HG03060 (cell line): ENCODE data around the gene DUSP15.
"Not testable (repeated sequence)": the region's sequence is repeated elsewhere in the genome, so short reads cannot be mapped to it uniquely, and the experiment has no call there.

Experiments
- ATAC-seq: cut with Tn5 transposase; IDR thresholded peaks from one replicate; pipeline ENCODE4 v1.9.1; 2021; ENCODE audit warnings: low read depth, moderate number of reproducible peaks; ENCODE audit not compliant: unreplicated experiment

The DUSP15 gene, protein sequence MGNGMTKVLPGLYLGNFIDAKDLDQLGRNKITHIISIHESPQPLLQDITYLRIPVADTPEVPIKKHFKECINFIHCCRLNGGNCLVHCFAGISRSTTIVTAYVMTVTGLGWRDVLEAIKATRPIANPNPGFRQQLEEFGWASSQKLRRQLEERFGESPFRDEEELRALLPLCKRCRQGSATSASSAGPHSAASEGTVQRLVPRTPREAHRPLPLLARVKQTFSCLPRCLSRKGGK

DNA sequence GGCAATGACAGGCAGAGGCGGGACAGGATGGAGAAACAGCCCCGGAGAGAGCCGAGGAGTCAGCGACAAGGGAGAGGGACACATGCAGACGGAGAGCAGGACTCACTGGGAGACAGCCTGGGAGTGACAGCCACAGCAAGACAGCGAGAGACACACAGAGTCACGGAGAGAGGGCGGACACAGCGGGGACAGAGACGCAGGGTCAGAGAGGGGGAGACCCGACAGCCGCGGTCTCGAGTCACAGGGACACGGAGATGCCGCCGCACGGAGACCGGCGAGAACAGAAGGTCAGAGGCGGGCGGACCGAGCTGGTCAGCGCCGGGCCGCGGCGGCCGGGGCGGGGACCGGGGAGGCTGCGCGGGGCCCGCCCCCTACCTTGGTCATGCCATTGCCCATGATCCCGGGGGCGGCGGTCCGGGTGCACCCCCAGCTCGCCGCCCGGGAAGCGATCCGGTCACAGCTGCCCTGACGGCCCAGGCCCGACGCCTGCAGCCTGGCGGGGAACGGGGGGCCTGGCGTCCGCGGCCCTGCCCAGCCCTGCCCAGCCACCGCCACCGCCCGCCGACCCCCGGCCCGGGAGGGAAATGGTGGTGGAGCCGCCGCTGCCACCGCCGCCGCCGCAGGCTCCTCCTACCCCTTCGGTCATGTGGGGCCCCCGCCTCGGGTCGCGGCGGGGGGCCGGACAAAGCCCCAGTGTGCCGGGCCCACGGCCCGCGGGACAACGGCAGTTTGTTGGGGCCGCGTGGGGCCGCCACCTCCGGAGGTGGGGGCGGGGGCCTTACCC, at the start of gene DUSP15, which contains the start of gene TTLL9:
TSS of gene DUSP15 (minus strand) at position 586 of the 784 bp plus-strand sequence. CDS start at position 396, 190 bp downstream.
TSS of gene TTLL9 (plus strand) at position 693 of the 784 bp plus-strand sequence. CDS start 493 bp downstream, outside the sequence.
- no peak for ATAC-seq

DNA sequence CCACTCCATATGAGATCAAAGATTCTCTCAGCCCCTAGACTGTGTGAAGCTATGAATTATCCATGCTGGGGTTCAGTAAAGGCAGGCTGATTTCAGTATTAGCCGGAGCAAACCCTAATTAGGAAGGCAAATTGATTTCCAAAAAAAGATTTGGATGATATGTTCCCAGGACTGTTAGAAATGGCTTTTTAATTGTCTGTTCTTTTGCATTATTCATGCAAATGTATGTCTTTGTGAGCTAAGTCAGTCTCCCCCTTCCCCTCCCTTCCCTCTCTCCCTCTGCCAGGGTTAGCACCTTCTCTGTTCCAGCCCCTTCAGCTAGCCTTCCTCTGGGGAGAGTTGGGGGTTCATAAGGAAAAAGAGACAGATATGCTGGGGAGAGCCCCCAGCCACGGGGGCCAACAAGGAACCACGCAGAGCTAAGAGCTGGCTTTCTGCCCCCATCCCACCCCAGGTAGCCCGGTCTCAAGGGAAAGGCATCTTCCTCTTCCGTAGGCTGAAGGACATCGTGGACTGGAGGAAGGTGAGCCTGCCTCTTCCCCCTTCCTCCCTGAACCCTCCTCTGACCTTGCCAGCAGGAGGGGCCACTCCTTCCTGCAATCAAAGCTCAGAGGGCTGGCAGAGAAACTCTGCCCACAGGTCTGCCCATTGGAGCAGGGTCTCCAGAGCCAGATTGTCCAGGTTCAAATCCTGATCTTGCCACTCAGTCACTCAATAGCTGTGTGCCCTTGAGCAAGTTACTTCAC, 49.3 kb upstream of the DUSP15 start:
- no peak for ATAC-seq

- ATAC-seq = no peak
Observed at GRCh38 chr20:31918466-31919105, 48.3 kb upstream of the DUSP15 start.

DNA sequence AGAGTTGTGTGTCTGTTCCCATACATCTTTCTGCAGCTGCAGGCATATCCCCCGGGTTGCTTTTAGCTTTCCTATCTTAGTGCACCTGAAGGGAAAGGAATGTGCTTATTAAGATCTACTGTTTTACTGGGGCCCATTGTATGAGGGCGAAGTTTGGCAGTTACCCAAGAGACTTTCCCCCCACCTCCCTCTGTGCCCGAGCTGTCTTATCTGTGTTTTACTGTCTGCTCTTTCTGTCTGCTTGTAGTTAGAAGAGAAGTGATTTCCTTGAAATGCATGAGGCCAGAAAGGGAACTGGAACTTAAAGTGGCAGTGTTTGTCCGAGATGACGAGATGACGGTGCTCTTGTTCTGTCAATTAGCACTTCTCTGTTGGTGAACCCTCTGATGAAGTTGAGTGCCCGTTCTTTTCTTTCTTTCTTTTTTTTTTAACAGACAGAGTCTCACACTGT, 47.7 kb upstream of the DUSP15 start:
- not testable (repeated sequence) for ATAC-seq

DNA sequence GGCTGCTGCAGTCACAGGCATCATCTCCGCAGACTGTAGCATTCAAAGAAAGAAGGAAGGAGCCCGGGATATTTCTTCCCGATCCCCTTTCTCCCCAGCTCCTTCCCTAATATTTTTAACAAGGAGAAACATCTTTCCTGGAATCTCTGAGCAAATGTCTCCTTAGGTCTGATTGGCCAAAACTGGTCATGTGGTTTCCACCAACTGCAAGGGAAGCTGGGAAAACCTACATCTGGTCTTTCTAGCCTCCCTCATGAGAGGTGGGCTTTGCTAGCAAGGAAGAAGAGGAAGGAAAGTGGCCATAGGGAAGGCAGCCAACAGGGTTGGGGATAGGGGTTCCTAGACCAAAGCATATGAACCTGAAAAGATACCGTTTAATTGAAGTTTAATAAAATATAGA, 46.4 kb upstream of the DUSP15 start:
- no peak for ATAC-seq

GRCh38 chr20:31915491-31916280, 45.4 kb upstream of the DUSP15 start:
- no peak for ATAC-seq

DNA sequence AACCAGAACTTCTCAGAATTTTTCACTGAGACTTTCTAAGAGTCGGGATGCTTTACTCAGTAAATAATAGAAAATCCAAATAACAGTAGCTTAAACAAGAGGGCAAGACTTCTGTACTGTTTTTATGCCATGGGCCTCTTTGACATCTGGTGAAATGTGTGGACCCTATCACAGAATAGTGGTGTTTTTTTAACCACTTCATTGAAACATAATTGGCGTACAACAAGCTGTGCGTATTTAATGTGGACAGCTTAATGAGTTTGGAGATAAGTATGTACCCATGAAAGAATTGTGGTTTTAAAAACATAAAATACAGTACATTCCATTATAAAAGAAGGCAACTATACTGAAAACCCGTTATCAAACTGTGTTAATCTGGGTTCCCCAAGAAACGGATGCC, 43.8 kb upstream of the DUSP15 start:
- no peak for ATAC-seq

- no peak for ATAC-seq
Observed at GRCh38 chr20:31913431-31914157, 43.3 kb upstream of the DUSP15 start.

DNA sequence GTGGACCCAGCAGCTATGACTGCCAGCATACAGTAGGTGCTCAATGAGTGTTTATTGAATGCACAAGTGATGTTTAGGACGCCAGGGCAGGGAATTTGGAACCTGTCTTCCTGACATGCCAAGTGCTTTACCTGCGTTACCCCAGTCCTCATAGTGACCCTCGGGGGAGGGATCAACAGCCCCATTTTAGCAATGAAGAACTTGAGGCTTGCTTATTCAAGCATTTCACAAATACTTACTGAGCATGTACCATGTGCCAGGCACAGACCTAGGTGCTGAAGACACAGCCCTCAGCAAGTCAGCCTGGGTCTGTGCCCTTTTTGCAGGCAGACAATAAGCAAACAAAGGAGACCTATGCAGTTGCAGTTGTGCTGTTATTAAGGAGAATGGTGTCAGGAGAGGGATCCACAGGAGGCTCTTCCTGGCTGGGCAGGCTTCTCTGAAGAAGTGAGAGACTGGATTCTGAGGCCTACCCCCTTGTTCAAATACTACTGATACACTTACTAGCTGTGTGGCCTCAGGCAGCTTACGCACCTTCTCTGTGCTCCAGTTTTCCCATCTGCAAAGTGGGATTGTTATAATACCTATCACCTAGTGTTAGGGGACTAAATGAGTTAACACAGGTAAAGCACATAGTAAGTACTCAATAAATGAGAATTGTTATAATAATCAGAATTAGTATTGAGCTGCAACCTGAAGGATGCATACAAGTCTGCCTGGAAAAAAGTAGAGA, 39.9 kb upstream of the DUSP15 start:
- ATAC-seq = no peak

GRCh38 chr20:31909253-31910070, 39.1 kb upstream of the DUSP15 start:
- no peak for ATAC-seq

GRCh38 chr20:31908424-31908823, 38.1 kb upstream of the DUSP15 start:
- no peak for ATAC-seq

DNA sequence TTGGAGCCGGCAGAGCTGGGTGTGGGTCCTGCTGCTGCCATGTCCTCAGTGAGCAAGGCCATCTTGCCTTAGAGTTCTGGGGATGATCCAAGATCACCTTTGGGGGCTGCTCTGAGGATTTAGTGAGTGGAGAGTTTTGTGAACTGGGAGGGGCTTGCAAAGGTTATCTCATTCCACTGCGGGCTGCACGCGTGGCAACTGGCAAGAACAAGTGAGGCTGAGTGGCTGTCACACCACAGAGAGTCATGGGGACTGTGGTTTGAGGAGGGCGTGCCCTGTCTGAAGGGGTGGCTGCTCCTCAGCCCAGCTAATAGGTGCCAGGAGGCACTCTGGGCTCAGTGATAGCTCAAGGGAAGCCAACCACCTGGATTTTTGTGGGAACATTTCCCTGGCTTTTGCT, 37.7 kb upstream of the DUSP15 start:
- ATAC-seq = no peak

DNA sequence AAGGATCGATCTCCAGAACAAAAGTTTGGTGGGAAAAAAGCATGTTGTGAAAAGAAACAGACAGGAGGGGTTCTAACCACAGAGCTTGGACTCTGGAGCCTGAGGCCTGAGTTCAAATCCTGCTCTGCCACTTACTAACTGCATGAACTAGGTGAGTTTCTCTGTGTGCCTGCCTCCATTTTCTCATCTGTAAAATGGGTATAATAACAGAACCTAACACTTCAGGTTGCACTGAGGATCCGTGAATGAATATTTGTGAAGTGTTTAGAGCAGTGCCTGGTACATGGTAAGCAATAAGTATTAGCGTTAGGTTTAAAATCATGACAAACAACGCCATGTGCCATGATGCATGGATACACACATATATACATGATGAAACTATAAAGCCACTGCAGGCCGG, 36.7 kb upstream of the DUSP15 start:
- no peak for ATAC-seq

GRCh38 chr20:31906001-31906400, 35.7 kb upstream of the DUSP15 start:
- no peak for ATAC-seq

GRCh38 chr20:31903627-31904386, 33.5 kb upstream of the DUSP15 start:
- ATAC-seq = no peak

DNA sequence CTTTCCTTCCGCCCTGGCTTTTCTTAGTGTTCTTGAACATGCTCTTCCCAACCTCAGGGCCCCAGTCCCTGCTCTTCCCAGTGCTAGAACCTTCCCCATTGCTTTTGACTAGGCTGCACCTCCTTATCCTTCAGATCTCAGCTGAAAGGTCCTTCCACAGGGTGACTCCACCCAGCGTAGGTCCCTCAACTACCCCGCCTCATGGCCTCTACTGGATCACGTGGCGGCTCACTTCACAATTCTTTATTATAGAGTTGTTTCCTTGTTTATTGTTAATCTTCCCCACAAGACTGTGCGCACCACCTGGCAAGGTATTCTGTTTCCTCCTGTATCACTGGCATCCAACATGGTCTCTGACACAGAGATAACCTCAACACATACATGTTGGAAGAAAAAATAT, 31.3 kb upstream of the DUSP15 start:
- no peak for ATAC-seq

GRCh38 chr20:31897541-31897940, 27.2 kb upstream of the DUSP15 start:
- ATAC-seq = no peak
